DOHH2 (cell line): ENCODE data around the gene PMPCA.
A peak's percentile ranks its signal among the peaks of the same experiment; 100 is the strongest.

Experiments used
- H3F3A ChIP-seq: fragments of 200-600 bp; sonication (generic), shearing (Covaris generic); 2 replicates; pipeline ENCODE4 v1.6.0; 2016; ENCODE audit warnings: antibody characterized with exemption, mild to moderate bottlenecking; ENCODE audit not compliant: control insufficient read depth, insufficient read depth
- H3K27ac ChIP-seq: fragments of 200-600 bp; sonication (generic); 2 replicates; pipeline ENCODE4 v1.5.1; 2014; ENCODE audit warnings: low read depth, mild to moderate bottlenecking, low read length, moderate library complexity
- H3K27me3 ChIP-seq: fragments of 200-600 bp; sonication (generic); 2 replicates; pipeline ENCODE4 v1.6.1; 2014; ENCODE audit warnings: mild to moderate bottlenecking, low read length, mixed read lengths; ENCODE audit not compliant: control insufficient read depth
- H3K36me3 ChIP-seq: fragments of 200-600 bp; sonication (generic); 2 replicates; pipeline ENCODE4 v1.6.1; 2014; ENCODE audit warnings: mild to moderate bottlenecking, low read length, moderate library complexity, mixed read lengths; ENCODE audit not compliant: control insufficient read depth
- H3K4me1 ChIP-seq: fragments of 200-600 bp; sonication (generic); 2 replicates; pipeline ENCODE4 v1.6.1; 2014; ENCODE audit warnings: mild to moderate bottlenecking, low read length, mixed read lengths; ENCODE audit not compliant: control insufficient read depth
- H3K4me2 ChIP-seq: fragments of 200-600 bp; sonication (generic); 2 replicates; pipeline ENCODE4 v1.6.0; 2014; ENCODE audit warnings: mild to moderate bottlenecking, low read length, moderate library complexity
- H3K4me3 ChIP-seq: fragments of 200-600 bp; sonication (generic); 2 replicates; pipeline ENCODE4 v1.5.1; 2014; ENCODE audit warnings: mild to moderate bottlenecking, low read length, mixed read lengths
- H3K79me2 ChIP-seq: fragments of 200-600 bp; sonication (generic); 2 replicates; pipeline ENCODE4 v1.6.1; 2014; ENCODE audit warnings: mild to moderate bottlenecking, low read length, mixed read lengths; ENCODE audit not compliant: control insufficient read depth
- H3K9me2 ChIP-seq: fragments of 200-600 bp; sonication (generic); replicated peaks from 2 replicates; pipeline ENCODE4 v1.6.1; 2014; ENCODE audit warnings: mild to moderate bottlenecking, low read length, mixed read lengths; ENCODE audit not compliant: control insufficient read depth
- H3K9me3 ChIP-seq: fragments of 200-600 bp; sonication (generic); 2 replicates; pipeline ENCODE4 v1.6.1; 2014; ENCODE audit warnings: antibody characterized with exemption, low read length, mixed read lengths; ENCODE audit not compliant: control insufficient read depth, insufficient read depth
- H4K20me1 ChIP-seq: fragments of 200-600 bp; sonication (generic); 2 replicates; pipeline ENCODE4 v1.6.0; 2014; ENCODE audit warnings: low read depth, mild to moderate bottlenecking, antibody characterized with exemption, low read length, moderate library complexity; ENCODE audit not compliant: control insufficient read depth, insufficient read depth
- EZH2phosphoT487 ChIP-seq: fragments of 200-600 bp; sonication (generic); IDR thresholded peaks from 2 replicates; pipeline ENCODE4 v1.6.1; 2017; ENCODE audit warnings: borderline replicate concordance, mild to moderate bottlenecking, antibody characterized with exemption, low read length, moderate library complexity, mixed read lengths
- TF ChIP-seq, protein P1 (sequence below): fragments of 200-600 bp; sonication (generic); IDR thresholded peaks from one replicate; pipeline ENCODE4 v1.5.1; 2014; ENCODE audit warnings: antibody characterized with exemption, mild to moderate bottlenecking, low read depth, low read length; ENCODE audit not compliant: poor library complexity, severe bottlenecking

PMPCA gene

DNA sequence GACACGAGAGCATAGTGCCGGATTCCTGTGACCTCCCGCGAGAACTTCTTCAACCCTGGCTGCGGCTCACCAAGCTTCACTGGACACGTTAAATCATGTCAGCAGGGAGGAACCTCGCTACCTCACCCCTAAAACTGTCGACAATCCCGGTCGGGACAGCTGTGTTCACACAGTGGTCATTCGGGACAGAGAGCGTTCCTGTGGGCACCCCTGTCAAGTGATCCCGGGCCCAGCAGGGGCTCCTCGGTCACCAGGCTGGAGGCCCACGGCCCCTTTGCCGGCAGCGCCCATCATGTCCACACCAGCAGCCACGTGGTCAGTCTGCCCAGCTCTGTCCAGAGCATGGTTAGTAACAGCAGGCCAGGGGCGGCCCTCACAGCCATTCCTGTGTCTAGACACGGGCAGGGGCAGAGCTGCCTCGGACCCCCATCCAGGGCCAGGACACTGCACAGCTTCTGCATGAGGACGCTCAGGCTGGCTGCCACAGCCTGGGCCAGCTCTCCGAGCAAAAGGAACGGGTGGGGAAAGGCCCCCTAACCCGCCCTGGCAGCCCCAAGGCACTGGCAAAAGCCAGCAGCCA is 25.7 kb downstream of the PMPCA start:
- peaks cover 26% of the 10 kb centered on the region for H3K36me3 ChIP-seq

DNA sequence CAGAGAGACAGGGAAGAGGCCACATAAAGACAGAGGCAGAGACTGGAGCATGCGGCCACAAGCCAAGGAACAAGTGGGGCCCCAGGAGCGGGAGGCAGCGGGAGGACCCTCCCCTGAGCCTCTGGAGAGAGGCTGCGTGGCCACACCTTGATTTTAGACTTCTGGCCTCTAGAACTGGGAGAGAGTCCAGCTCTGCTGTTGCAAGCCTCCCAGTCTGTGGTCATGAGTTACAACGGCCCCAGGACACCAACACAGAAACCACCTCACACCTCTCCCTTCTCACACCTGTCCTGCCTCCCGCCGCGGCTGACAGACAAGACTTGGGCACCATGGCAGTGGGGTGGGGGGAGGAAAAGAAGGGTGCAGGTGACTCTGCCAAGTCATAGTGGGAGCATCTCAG is 27.0 kb downstream of the PMPCA start:
- H3K9me3 ChIP-seq, result no peaks in the 10 kb centered on the region
- H3K36me3 ChIP-seq, result peaks cover 34% of the 10 kb centered on the region
- H3K9me2 ChIP-seq, result no peaks in the 10 kb centered on the region
- H3K4me1 ChIP-seq, result peaks cover 27% of the 10 kb centered on the region
- peak overlapping the region; percentile 94 for H3K4me3 ChIP-seq
- TF ChIP-seq, protein P1, sequence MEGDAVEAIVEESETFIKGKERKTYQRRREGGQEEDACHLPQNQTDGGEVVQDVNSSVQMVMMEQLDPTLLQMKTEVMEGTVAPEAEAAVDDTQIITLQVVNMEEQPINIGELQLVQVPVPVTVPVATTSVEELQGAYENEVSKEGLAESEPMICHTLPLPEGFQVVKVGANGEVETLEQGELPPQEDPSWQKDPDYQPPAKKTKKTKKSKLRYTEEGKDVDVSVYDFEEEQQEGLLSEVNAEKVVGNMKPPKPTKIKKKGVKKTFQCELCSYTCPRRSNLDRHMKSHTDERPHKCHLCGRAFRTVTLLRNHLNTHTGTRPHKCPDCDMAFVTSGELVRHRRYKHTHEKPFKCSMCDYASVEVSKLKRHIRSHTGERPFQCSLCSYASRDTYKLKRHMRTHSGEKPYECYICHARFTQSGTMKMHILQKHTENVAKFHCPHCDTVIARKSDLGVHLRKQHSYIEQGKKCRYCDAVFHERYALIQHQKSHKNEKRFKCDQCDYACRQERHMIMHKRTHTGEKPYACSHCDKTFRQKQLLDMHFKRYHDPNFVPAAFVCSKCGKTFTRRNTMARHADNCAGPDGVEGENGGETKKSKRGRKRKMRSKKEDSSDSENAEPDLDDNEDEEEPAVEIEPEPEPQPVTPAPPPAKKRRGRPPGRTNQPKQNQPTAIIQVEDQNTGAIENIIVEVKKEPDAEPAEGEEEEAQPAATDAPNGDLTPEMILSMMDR, result no peak
- no peak for TF ChIP-seq EZH2phosphoT487
- H3K27me3 ChIP-seq, result no peaks in the 10 kb centered on the region
- H3K4me2 ChIP-seq, result peak overlapping the region; percentile 83
- H3K27ac ChIP-seq, result no peak overlapping the region
- H3F3A ChIP-seq, result peaks cover 9% of the 10 kb centered on the region; the same call in 1 of the 2 replicates
- H4K20me1 ChIP-seq, result peaks cover 18% of the 10 kb centered on the region; the same call in 1 of the 2 replicates
- H3K79me2 ChIP-seq, result peaks cover 50% of the 10 kb centered on the region

More for the DNA sequence above, 25.7 kb downstream of the PMPCA start:
- Histone ChIP-seq H3K27ac (no peak overlapping the region), H3K9me2 (no peaks in the 10 kb centered on the region), H4K20me1 (peaks cover 18% of the 10 kb centered on the region; the same call in 1 of the 2 replicates), H3K27me3 (no peaks in the 10 kb centered on the region), H3K4me2 (no peak overlapping the region; the same call in 1 of the 2 replicates), H3K79me2 (peaks cover 50% of the 10 kb centered on the region), H3F3A (peaks cover 9% of the 10 kb centered on the region; the same call in 1 of the 2 replicates), H3K4me3 (no peak overlapping the region), H3K9me3 (no peaks in the 10 kb centered on the region), H3K4me1 (peaks cover 27% of the 10 kb centered on the region)
- no peak for TF ChIP-seq EZH2phosphoT487
- TF ChIP-seq, protein P1, result no peak

DNA sequence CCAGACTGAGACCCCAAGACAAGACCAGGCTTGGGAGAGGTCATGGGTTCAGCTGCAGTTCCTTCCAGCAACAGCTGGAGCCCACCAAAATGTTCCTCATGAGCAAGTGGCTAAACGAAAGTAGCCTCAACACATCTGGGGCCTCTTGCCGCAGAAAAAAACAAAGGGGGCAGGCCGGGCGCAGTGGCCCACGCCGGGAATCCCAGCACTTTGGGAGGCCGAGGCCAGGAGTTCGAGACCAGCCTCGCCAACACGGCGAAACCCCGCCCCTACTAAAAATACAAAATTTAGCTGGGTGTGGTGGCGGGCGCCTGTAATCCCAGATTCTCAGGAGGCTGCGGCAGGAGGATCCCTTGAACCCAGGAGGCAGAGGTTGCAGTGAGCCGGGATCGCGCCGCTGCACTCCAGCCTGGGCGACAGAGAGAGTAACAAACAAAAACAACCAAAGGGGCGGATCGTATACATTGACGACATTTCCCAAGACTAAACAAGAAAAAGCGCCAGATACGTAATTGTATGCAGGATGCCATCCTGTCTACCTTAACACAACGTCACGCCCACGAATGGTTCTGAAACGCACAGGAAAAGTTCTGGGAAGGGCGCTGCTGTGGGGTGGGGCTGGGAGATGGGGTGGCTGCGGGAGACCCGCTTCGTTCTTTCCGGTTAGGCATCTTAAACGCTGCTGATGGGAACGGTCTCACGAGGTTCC is 27.5 kb downstream of the PMPCA start:
- H3K4me1 ChIP-seq, result peaks cover 27% of the 10 kb centered on the region
- no peaks in the 10 kb centered on the region for H3K9me2 ChIP-seq
- peak overlapping the region; percentile 83 for H3K4me2 ChIP-seq
- TF ChIP-seq, protein P1, result no peak
- no peak for TF ChIP-seq EZH2phosphoT487
- peaks cover 40% of the 10 kb centered on the region for H3K36me3 ChIP-seq
- H3K79me2 ChIP-seq, result peaks cover 50% of the 10 kb centered on the region
- no peaks in the 10 kb centered on the region for H3K27me3 ChIP-seq
- peaks cover 9% of the 10 kb centered on the region; the same call in 1 of the 2 replicates for H3F3A ChIP-seq
- H3K4me3 ChIP-seq, result peak overlapping the region; percentile 94
- peaks cover 18% of the 10 kb centered on the region; the same call in 1 of the 2 replicates for H4K20me1 ChIP-seq
- H3K9me3 ChIP-seq, result no peaks in the 10 kb centered on the region
- H3K27ac ChIP-seq, result no peak overlapping the region
